WTC11 (cell line): ENCODE results near the gene EXTL1. TPM values are rescaled to one million over a fixed set of nuclear protein-coding genes. Genes with fewer than 3 reads are reported as not detected.

Experiments
- ATAC-seq: fragments of 200-7000 bp; cut with Tn5 transposase; 2 replicates; pipeline ENCODE4 v1.10.0; 2021; ENCODE audit warnings: mild to moderate bottlenecking, moderate library complexity
- CTCF ChIA-PET: fragments of 300-600 bp; sonication (Branson Sonifier 250); formaldehyde crosslinking; loops from one replicate; lab custom pipeline; 2021; ENCODE audit warnings: antibody characterized with exemption; lab: Charles Lee
- POLR2A ChIA-PET: fragments of 350-600 bp; sonication (Branson Sonifier 250); formaldehyde crosslinking; loops from one replicate; lab custom pipeline; 2021; ENCODE audit warnings: antibody characterized with exemption; lab: Charles Lee
- DNase-seq: peaks from one replicate; pipeline ENCODE4 v3.0.0; 2021; ENCODE audit warnings: low spot score
- H3K27ac Mint-ChIP-seq: 2 replicates; pipeline ENCODE4 v1.8.0; 2021; ENCODE audit warnings: mixed read lengths
- H3K27me3 Mint-ChIP-seq: 2 replicates; pipeline ENCODE4 v1.8.0; 2021; ENCODE audit warnings: low read depth, mild to moderate bottlenecking, moderate library complexity, mixed read lengths
- H3K36me3 Mint-ChIP-seq: 2 replicates; pipeline ENCODE4 v1.8.0; 2021; ENCODE audit warnings: mixed read lengths
- H3K4me1 Mint-ChIP-seq: 2 replicates; pipeline ENCODE4 v1.8.0; 2022; ENCODE audit warnings: mixed read lengths
- H3K4me3 Mint-ChIP-seq: 2 replicates; pipeline ENCODE4 v1.8.0; 2021; ENCODE audit warnings: mild to moderate bottlenecking, moderate library complexity, mixed read lengths
- H3K9me3 Mint-ChIP-seq: 2 replicates; pipeline ENCODE4 v1.8.0; 2021; ENCODE audit warnings: mixed read lengths
- AR ChIP-seq: fragments of 250-450 bp; sonication (Bioruptor Pico); IDR thresholded peaks from 2 replicates; pipeline ENCODE4 v1.9.0; 2021; ENCODE audit warnings: mild to moderate bottlenecking
- CBFB ChIP-seq: sonication (generic); formaldehyde crosslinking; IDR thresholded peaks from 2 replicates; pipeline ENCODE4 v1.8.1; 2022; ENCODE audit warnings: mild to moderate bottlenecking, low read depth, missing genetic modification reagents
- CREB1 ChIP-seq: sonication (generic); formaldehyde crosslinking; IDR thresholded peaks from 2 replicates; pipeline ENCODE4 v1.8.0; 2023; ENCODE audit warnings: mild to moderate bottlenecking, missing genetic modification reagents
- CTCF ChIP-seq: fragments of 200-600 bp; IDR thresholded peaks from 2 replicates; pipeline ENCODE4 v1.8.0; 2022; ENCODE audit warnings: antibody characterized with exemption
- ERG ChIP-seq: fragments of 250-450 bp; sonication (Bioruptor Pico); IDR thresholded peaks from 2 replicates; pipeline ENCODE4 v1.8.0; 2021; ENCODE audit warnings: mild to moderate bottlenecking
- FOXJ3 ChIP-seq: sonication (generic); formaldehyde crosslinking; IDR thresholded peaks from 2 replicates; pipeline ENCODE4 v1.9.0; 2021; ENCODE audit warnings: missing genetic modification reagents, mild to moderate bottlenecking, borderline replicate concordance
- FOXP1 ChIP-seq: sonication (generic); formaldehyde crosslinking; IDR thresholded peaks from 2 replicates; pipeline ENCODE4 v1.8.0; 2022; ENCODE audit warnings: missing genetic modification reagents, mild to moderate bottlenecking, moderate library complexity, borderline replicate concordance
- GRHL2 ChIP-seq: fragments of 250-450 bp; sonication (Bioruptor Pico); IDR thresholded peaks from 2 replicates; pipeline ENCODE4 v1.8.0; 2022; ENCODE audit warnings: mild to moderate bottlenecking, moderate library complexity; ENCODE audit not compliant: insufficient replicate concordance, severe bottlenecking
- JAZF1 ChIP-seq: fragments of 250-450 bp; sonication (Bioruptor Pico); IDR thresholded peaks from 2 replicates; pipeline ENCODE4 v1.9.0; 2021; ENCODE audit warnings: moderate library complexity, mild to moderate bottlenecking, inconsistent platforms
- NR2C2 ChIP-seq: sonication (generic); formaldehyde crosslinking; IDR thresholded peaks from 2 replicates; pipeline ENCODE4 v1.8.0; 2022; ENCODE audit warnings: mild to moderate bottlenecking, missing genetic modification reagents
- OVOL2 ChIP-seq: fragments of 250-450 bp; sonication (Bioruptor Pico); IDR thresholded peaks from 2 replicates; pipeline ENCODE4 v1.9.0; 2021; ENCODE audit warnings: mild to moderate bottlenecking, borderline replicate concordance
- SP1 ChIP-seq: sonication (generic); formaldehyde crosslinking; conservative IDR thresholded peaks from 2 replicates; pipeline ENCODE4 v1.8.1; 2022; ENCODE audit warnings: missing genetic modification reagents
- STAT6 ChIP-seq: sonication (generic); formaldehyde crosslinking; conservative IDR thresholded peaks from 2 replicates; pipeline ENCODE4 v1.8.1; 2023; ENCODE audit warnings: mild to moderate bottlenecking, low read depth, missing genetic modification reagents, moderate library complexity
- ZNF121 ChIP-seq: sonication (generic); formaldehyde crosslinking; IDR thresholded peaks from 2 replicates; pipeline ENCODE4 v1.8.0; 2023; ENCODE audit warnings: missing genetic modification reagents
- ZNF138 ChIP-seq: sonication (generic); formaldehyde crosslinking; conservative IDR thresholded peaks from 2 replicates; pipeline ENCODE4 v1.8.1; 2022; ENCODE audit warnings: mild to moderate bottlenecking, moderate library complexity, missing genetic modification reagents
- ZNF219 ChIP-seq: sonication (generic); formaldehyde crosslinking; IDR thresholded peaks from 2 replicates; pipeline ENCODE4 v1.8.0; 2023; ENCODE audit warnings: missing genetic modification reagents, mild to moderate bottlenecking, borderline replicate concordance
- ZNF423 ChIP-seq: fragments of 250-450 bp; sonication (Bioruptor Pico); IDR thresholded peaks from 2 replicates; pipeline ENCODE4 v2.1.2; 2022; ENCODE audit warnings: mild to moderate bottlenecking, moderate library complexity
- ZNF425 ChIP-seq: fragments of 250-450 bp; sonication (Bioruptor Pico); conservative IDR thresholded peaks from 2 replicates; pipeline ENCODE4 v1.9.0; 2021; ENCODE audit warnings: mild to moderate bottlenecking
- total RNA-seq: library from RNA; stranded (reverse); gene quantifications from 3 replicates; pipeline ENCODE4 v1.2.3, GENCODE V29; 2021

Gene EXTL1
- total RNA-seq, 1 experiment from 2014 or later: 2.1 TPM

- no peak overlapping the region for H3K27ac Mint-ChIP-seq
- POLR2A ChIA-PET: no interaction called here
- H3K36me3 Mint-ChIP-seq: no peaks in the 10 kb centered on the region
- H3K9me3 Mint-ChIP-seq: no peaks in the 10 kb centered on the region
- DNase-seq: no peak
- TF ChIP-seq FOXP1: no peak
- TF ChIP-seq, all 79 proteins: peak for 0
- no peak for ATAC-seq
- CTCF ChIA-PET: interaction anchor here (1.3 to 1.9 kb wide), 3 partner anchors 23 to 64 kb away, joined by 4 read pairs; no protein-coding TSS in a partner anchor
- peaks cover 3% of the 10 kb centered on the region for H3K27me3 Mint-ChIP-seq
- peaks cover 14% of the 10 kb centered on the region for H3K4me1 Mint-ChIP-seq
- no peak overlapping the region for H3K4me3 Mint-ChIP-seq
These were observed 59.9 kb downstream of the EXTL1 start for GRCh38 chr1:26081267-26082019.

GRCh38 chr1:26082020-26082350 is 60.4 kb downstream of the EXTL1 start:
- Mint-ChIP-seq H3K36me3 (no peaks in the 10 kb centered on the region), H3K27me3 (peaks cover 3% of the 10 kb centered on the region), H3K4me3 (no peak overlapping the region), H3K4me1 (peaks cover 14% of the 10 kb centered on the region)
- no peak for ATAC-seq
- POLR2A ChIA-PET: no interaction called here
- TF ChIP-seq ZNF121 (CRISPR knock-in tag) (no peak), CBFB (no peak), GRHL2 (no peak), ZNF219 (CRISPR knock-in tag) (no peak), ZNF138 (CRISPR knock-in tag) (no peak), JAZF1 (CRISPR knock-in tag) (no peak), ZNF423 (no peak), CREB1 (CRISPR knock-in tag) (no peak), ERG (CRISPR knock-in tag) (no peak), CTCF (no peak), STAT6 (CRISPR knock-in tag) (no peak)
- TF ChIP-seq, all 79 proteins: peak for 0
- DNase-seq: no peak
- Mint-ChIP-seq H3K27ac (no peak overlapping the region), H3K9me3 (no peaks in the 10 kb centered on the region)
- CTCF ChIA-PET: interaction anchor here (1.3 kb wide), 1 partner anchor 23 kb away, joined by 4 read pairs; no protein-coding TSS in a partner anchor

- Mint-ChIP-seq H3K4me3 (no peak overlapping the region), H3K27me3 (peaks cover 3% of the 10 kb centered on the region), H3K4me1 (peaks cover 12% of the 10 kb centered on the region), H3K36me3 (no peaks in the 10 kb centered on the region), H3K9me3 (no peaks in the 10 kb centered on the region), H3K27ac (no peak overlapping the region)
- ChIA-PET CTCF (interaction anchor here (0.6 to 2.5 kb wide), 4 partner anchors 33 to 187 kb away, joined by 3 to 10 read pairs (median 3); partner anchors contain the start of gene CEP85), POLR2A (no interaction called here)
- ATAC-seq: no peak
- no peak for DNase-seq
- TF ChIP-seq ZNF138 (CRISPR knock-in tag) (no peak), NR2C2 (no peak), AR (CRISPR knock-in tag) (no peak), OVOL2 (CRISPR knock-in tag) (no peak), ZNF423 (no peak), ZNF219 (CRISPR knock-in tag) (no peak), CTCF (no peak), CBFB (no peak), FOXJ3 (no peak), SP1 (CRISPR knock-in tag) (no peak), ZNF425 (CRISPR knock-in tag) (no peak)
These were observed 61.6 kb downstream of the EXTL1 start for GRCh38 chr1:26083208-26083607.
